ENCODE results near the gene LIN37.

The LIN37 gene

GRCh38 chr19:35748106-35749020 is at the start of gene LIN37:
Gene LIN37, plus strand, starts transcription at chr19:35748576. Its CDS starts 149 bp downstream, at chr19:35748725.
- in situ Hi-C loops (cut with MboI; ENCODE audit: low sequenced_read_pairs, unreplicated experiment): no loop called here
- DNase-seq (ENCODE audit: low spot score): peak; percentile 94
- TF ChIP-seq CTCF (IDR thresholded peaks at IDR 0.05; ENCODE audit: borderline replicate concordance, control extremely low read depth, extremely low read depth, insufficient read depth, missing control alignments): no peak

- TF ChIP-seq CTCF (IDR thresholded peaks at IDR 0.05; ENCODE audit: borderline replicate concordance, control extremely low read depth, extremely low read depth, insufficient read depth, missing control alignments): no peak
- in situ Hi-C loops (cut with MboI; ENCODE audit: low sequenced_read_pairs, unreplicated experiment): loop anchor here (10.0 kb wide), 1 partner anchor 222 kb away; no protein-coding TSS in a partner anchor
- DNase-seq (ENCODE audit: low spot score): peak; percentile 95
Observed at GRCh38 chr19:35702223-35703012, 46.0 kb upstream of the LIN37 start.

GRCh38 chr19:35703343-35703742 is 45.0 kb upstream of the LIN37 start:
- in situ Hi-C loops (cut with MboI; ENCODE audit: low sequenced_read_pairs, unreplicated experiment): loop anchor here (10.0 kb wide), 1 partner anchor 221 kb away; no protein-coding TSS in a partner anchor
- no peak for DNase-seq (ENCODE audit: low spot score)
- no peak for TF ChIP-seq CTCF (IDR thresholded peaks at IDR 0.05; ENCODE audit: borderline replicate concordance, control extremely low read depth, extremely low read depth, insufficient read depth, missing control alignments)

- in situ Hi-C loops (cut with MboI; ENCODE audit: low sequenced_read_pairs, unreplicated experiment): loop anchor here (10.0 kb wide), 1 partner anchor 221 kb away; no protein-coding TSS in a partner anchor
- no peak for TF ChIP-seq CTCF (IDR thresholded peaks at IDR 0.05; ENCODE audit: borderline replicate concordance, control extremely low read depth, extremely low read depth, insufficient read depth, missing control alignments)
- peak; percentile 37 for DNase-seq (ENCODE audit: low spot score)
Observed at GRCh38 chr19:35704218-35704617, 44.2 kb upstream of the LIN37 start, which contains the start of gene ZBTB32. Gene ZBTB32, plus strand, starts transcription at chr19:35704558. Its CDS starts 10,069 bp downstream, at chr19:35714627.

- no peak for TF ChIP-seq CTCF (IDR thresholded peaks at IDR 0.05; ENCODE audit: borderline replicate concordance, control extremely low read depth, extremely low read depth, insufficient read depth, missing control alignments)
- in situ Hi-C loops (cut with MboI; ENCODE audit: low sequenced_read_pairs, unreplicated experiment): loop anchor here (10.0 kb wide), 1 partner anchor 216 kb away; no protein-coding TSS in a partner anchor
Observed at GRCh38 chr19:35708391-35708790, 40.0 kb upstream of the LIN37 start.

More at GRCh38 chr19:35708391-35708790, 40.0 kb upstream of the LIN37 start:
- DNase-seq (ENCODE audit: low spot score): no peak
